Neuron (in vitro differentiated cells): ENCODE data around the gene PACRG.

Experiments
- H2AFZ ChIP-seq: one replicate; pipeline ENCODE4 v1.6.1; 2013; ENCODE audit warnings: low read depth, mild to moderate bottlenecking, inconsistent platforms, low read length, moderate library complexity
- H3K27me3 ChIP-seq: one replicate; pipeline ENCODE4 v1.6.1; 2013; ENCODE audit warnings: low read length; ENCODE audit not compliant: insufficient read depth
- H3K36me3 ChIP-seq: one replicate; pipeline ENCODE4 v1.6.1; 2013; ENCODE audit warnings: low read length; ENCODE audit not compliant: insufficient read depth
- H3K4me1 ChIP-seq: one replicate; pipeline ENCODE4 v1.6.1; 2013; ENCODE audit warnings: low read length; ENCODE audit not compliant: insufficient read depth
- H3K4me3 ChIP-seq: 2 replicates; pipeline ENCODE4 v1.5.1; 2013; ENCODE audit warnings: mild to moderate bottlenecking, low read length, moderate library complexity
- H3K9me3 ChIP-seq: one replicate; pipeline ENCODE4 v1.6.1; 2013; ENCODE audit warnings: low read length

Gene PACRG

DNA sequence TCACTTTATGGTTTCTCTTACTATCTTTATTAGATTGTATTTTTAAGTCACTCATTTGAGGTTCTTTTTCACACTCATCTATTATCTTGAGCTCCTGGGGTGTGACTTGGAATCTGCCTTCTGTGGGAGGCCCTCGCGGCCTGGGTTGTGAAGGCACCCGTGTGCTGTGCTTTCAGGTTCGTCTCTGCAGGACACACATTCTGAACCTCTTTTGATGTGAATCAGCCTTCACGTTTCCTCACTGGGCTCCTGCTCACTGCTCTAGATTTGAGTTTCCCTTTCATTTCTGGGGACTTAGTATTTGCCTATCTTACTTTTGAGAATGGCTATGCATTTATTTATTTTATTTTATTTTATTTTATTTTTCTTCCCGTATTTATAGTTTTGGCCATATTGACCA, 97.8 kb downstream of the PACRG start:
- Histone ChIP-seq H3K36me3 (no peaks in the 10 kb centered on the region), H3K4me1 (peaks cover 11% of the 10 kb centered on the region), H3K27me3 (no peaks in the 10 kb centered on the region), H3K4me3 (no peak overlapping the region), H3K9me3 (no peaks in the 10 kb centered on the region), H2AFZ (no peak overlapping the region)

GRCh38 chr6:162829013-162829742, 101.4 kb downstream of the PACRG start:
- H3K4me1 ChIP-seq: no peaks in the 10 kb centered on the region
- no peak overlapping the region for H3K4me3 ChIP-seq
- H3K36me3 ChIP-seq: no peaks in the 10 kb centered on the region
- H3K9me3 ChIP-seq: peaks cover 3% of the 10 kb centered on the region
- no peaks in the 10 kb centered on the region for H3K27me3 ChIP-seq
- H2AFZ ChIP-seq: no peak overlapping the region

- Histone ChIP-seq H2AFZ (no peak overlapping the region), H3K9me3 (peaks cover 7% of the 10 kb centered on the region), H3K4me1 (no peaks in the 10 kb centered on the region), H3K27me3 (no peaks in the 10 kb centered on the region), H3K36me3 (no peaks in the 10 kb centered on the region), H3K4me3 (no peak overlapping the region)
These were observed 106.0 kb downstream of the PACRG start for GRCh38 chr6:162833776-162834175.

- peaks cover 5% of the 10 kb centered on the region for H3K4me1 ChIP-seq
- no peak overlapping the region for H2AFZ ChIP-seq
- peaks cover 2% of the 10 kb centered on the region for H3K9me3 ChIP-seq
- no peaks in the 10 kb centered on the region for H3K36me3 ChIP-seq
- no peak overlapping the region for H3K4me3 ChIP-seq
- H3K27me3 ChIP-seq: no peaks in the 10 kb centered on the region
These were observed 118.2 kb downstream of the PACRG start for GRCh38 chr6:162845972-162846371.

GRCh38 chr6:162846723-162847122, 118.9 kb downstream of the PACRG start:
- no peaks in the 10 kb centered on the region for H3K27me3 ChIP-seq
- H2AFZ ChIP-seq: no peak overlapping the region

DNA sequence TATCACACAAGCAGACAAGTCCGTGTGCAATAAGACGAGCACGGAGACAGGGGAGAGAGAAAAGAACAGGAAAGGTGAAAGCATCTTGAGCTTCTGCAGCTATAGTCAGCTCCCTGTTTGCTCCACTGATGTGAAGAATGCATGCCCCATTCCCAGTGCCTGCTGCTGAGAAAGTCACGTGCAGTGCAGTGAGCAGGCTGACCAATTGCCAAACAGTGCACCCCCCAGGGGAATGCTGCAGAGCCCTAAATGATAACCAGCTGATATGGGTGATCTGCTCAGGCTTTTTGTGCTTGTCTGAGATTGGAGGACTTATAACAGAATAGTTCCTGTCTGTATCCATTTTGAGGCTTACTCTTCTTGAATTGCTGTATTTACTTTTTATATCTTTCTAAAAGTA, 121.5 kb downstream of the PACRG start:
- Histone ChIP-seq H3K9me3 (peaks cover 2% of the 10 kb centered on the region), H3K4me3 (no peak overlapping the region), H3K36me3 (no peaks in the 10 kb centered on the region), H3K27me3 (no peaks in the 10 kb centered on the region), H2AFZ (no peak overlapping the region), H3K4me1 (peaks cover 25% of the 10 kb centered on the region)

More at GRCh38 chr6:162846723-162847122, 118.9 kb downstream of the PACRG start:
- Histone ChIP-seq H3K36me3 (no peaks in the 10 kb centered on the region), H3K9me3 (peaks cover 2% of the 10 kb centered on the region), H3K4me1 (peaks cover 5% of the 10 kb centered on the region), H3K4me3 (no peak overlapping the region)

DNA sequence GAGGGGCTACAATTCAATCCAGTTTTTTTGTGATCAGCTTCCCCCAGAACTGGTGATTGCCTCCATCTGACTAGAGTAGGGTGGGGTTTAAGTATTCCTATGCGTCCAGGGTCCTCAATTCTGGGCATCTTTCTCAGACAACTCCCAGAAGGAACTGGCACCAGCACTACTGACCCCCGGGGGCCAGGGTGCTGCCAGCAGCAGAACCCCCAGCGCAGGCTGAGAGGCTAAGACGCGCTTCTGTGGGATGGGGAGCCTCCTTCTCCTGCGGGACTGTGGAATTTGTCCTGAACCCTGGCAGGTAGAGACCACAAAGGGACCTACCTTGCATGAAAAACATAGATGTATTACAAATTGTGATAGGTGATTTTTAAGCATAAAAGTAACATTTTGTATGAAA, 124.4 kb downstream of the PACRG start:
- Histone ChIP-seq H3K4me1 (peaks cover 36% of the 10 kb centered on the region), H3K36me3 (no peaks in the 10 kb centered on the region), H2AFZ (no peak overlapping the region), H3K4me3 (no peak overlapping the region), H3K27me3 (no peaks in the 10 kb centered on the region), H3K9me3 (no peaks in the 10 kb centered on the region)

GRCh38 chr6:162852840-162853577, 125.2 kb downstream of the PACRG start:
- H3K4me1 ChIP-seq: peaks cover 44% of the 10 kb centered on the region
- H3K4me3 ChIP-seq: no peak overlapping the region
- no peaks in the 10 kb centered on the region for H3K36me3 ChIP-seq
- no peaks in the 10 kb centered on the region for H3K9me3 ChIP-seq
- H2AFZ ChIP-seq: peak overlapping the region; percentile 12
- no peaks in the 10 kb centered on the region for H3K27me3 ChIP-seq

DNA sequence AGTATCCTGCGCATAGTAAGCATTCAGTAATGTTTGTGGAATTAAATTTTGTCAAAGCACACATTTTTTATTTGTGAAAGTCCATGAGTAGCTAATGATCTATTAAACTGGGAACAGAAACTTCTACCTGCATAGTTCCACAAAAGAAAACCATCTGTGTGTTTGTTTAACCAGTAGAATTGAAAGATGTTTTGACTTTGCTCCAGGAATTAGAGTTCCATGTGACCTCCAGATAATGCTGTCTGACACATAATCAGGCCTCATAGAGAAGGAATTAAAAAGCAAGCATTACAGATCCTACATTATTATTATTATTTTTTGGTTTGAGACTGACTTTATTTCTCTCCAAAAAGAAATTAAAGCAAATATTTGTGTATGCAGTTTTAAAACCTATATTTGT, 126.5 kb downstream of the PACRG start:
- peaks cover 48% of the 10 kb centered on the region for H3K4me1 ChIP-seq
- no peaks in the 10 kb centered on the region for H3K36me3 ChIP-seq
- H3K9me3 ChIP-seq: no peaks in the 10 kb centered on the region
- H2AFZ ChIP-seq: no peak overlapping the region
- no peaks in the 10 kb centered on the region for H3K27me3 ChIP-seq
- H3K4me3 ChIP-seq: no peak overlapping the region

- H3K9me3 ChIP-seq: no peaks in the 10 kb centered on the region
- no peaks in the 10 kb centered on the region for H3K27me3 ChIP-seq
- no peak overlapping the region for H3K4me3 ChIP-seq
- peaks cover 46% of the 10 kb centered on the region for H3K4me1 ChIP-seq
- no peak overlapping the region for H2AFZ ChIP-seq
- H3K36me3 ChIP-seq: no peaks in the 10 kb centered on the region
These were observed 127.0 kb downstream of the PACRG start for GRCh38 chr6:162854734-162855191.

DNA sequence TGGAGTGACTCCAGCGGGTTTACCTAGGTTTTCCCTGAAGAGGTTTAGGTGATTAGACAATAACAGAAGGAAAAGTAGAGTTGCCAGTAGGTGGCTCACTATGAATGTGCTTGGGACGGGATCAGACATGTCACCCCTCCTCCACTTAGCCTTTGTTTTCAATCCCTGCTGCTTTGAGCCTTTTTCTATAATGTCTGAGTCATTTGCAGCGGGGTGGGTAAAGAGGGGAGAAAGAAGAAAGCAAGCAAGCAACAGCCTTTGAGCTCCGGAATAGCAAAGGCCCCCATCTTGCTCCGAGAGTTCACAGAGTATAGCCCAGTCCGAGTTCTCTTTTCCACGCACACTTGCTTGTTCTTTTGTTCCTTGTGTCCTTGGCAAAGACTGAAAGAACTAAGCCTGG, 129.1 kb downstream of the PACRG start:
- Histone ChIP-seq H3K27me3 (no peaks in the 10 kb centered on the region), H3K4me1 (peaks cover 55% of the 10 kb centered on the region), H3K9me3 (no peaks in the 10 kb centered on the region), H3K4me3 (peak overlapping the region; percentile 30), H2AFZ (no peak overlapping the region), H3K36me3 (no peaks in the 10 kb centered on the region)

DNA sequence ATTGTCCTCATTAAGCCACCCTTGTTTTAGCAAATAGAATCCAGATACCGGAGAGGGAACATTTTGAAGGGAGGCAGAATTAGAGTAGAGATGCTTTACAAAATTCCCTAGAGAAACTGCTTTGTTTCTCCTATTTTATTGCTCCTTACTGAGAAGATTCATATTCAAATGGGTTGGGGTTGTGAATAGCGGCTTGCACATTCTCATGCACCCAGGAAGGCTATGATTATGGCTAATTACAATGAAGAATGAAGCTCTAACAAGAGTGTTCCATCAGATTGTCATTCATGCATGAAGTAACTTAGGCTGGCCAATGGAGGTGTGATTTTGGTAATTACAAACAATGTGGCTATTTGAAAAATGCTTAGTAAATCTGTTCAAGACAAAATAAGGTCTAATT, 129.6 kb downstream of the PACRG start:
- H3K4me1 ChIP-seq: peaks cover 51% of the 10 kb centered on the region
- H3K27me3 ChIP-seq: no peaks in the 10 kb centered on the region
- no peaks in the 10 kb centered on the region for H3K36me3 ChIP-seq
- no peaks in the 10 kb centered on the region for H3K9me3 ChIP-seq
- peak overlapping the region; percentile 30 for H3K4me3 ChIP-seq
- H2AFZ ChIP-seq: no peak overlapping the region

- peaks cover 22% of the 10 kb centered on the region for H3K4me1 ChIP-seq
- H3K27me3 ChIP-seq: no peaks in the 10 kb centered on the region
- no peaks in the 10 kb centered on the region for H3K9me3 ChIP-seq
- no peak overlapping the region for H2AFZ ChIP-seq
- H3K36me3 ChIP-seq: no peaks in the 10 kb centered on the region
- H3K4me3 ChIP-seq: no peak overlapping the region
These were observed 134.7 kb downstream of the PACRG start for GRCh38 chr6:162862462-162862861.
